Measurements from ENCODE around the gene NDUFB1.

Gene NDUFB1

GRCh38 chr14:92121670-92122350 is at the start of gene NDUFB1, which contains the start of gene CPSF2:
Gene NDUFB1 (minus strand): TSS chr14:92121706. CDS start chr14:92117637, 4,069 bp downstream.
Gene CPSF2 (plus strand): TSS chr14:92121969. CDS start chr14:92130985, 9,016 bp downstream.
- FAIRE-seq (no peak), DNase-seq (ENCODE audit: low spot score) (peak; percentile 85)

GRCh38 chr14:92164958-92165357 is 43.5 kb upstream of the NDUFB1 start:
- DNase-seq (ENCODE audit: low spot score), result no peak
- no peak for FAIRE-seq

- FAIRE-seq (no peak), DNase-seq (ENCODE audit: low spot score) (no peak)
These were observed 40.0 kb upstream of the NDUFB1 start for GRCh38 chr14:92161521-92161920.

- DNase-seq (ENCODE audit: low spot score), result no peak
- FAIRE-seq, result no peak
These were observed 39.1 kb upstream of the NDUFB1 start for GRCh38 chr14:92160619-92161018.

- no peak for FAIRE-seq
These were observed 32.9 kb upstream of the NDUFB1 start for GRCh38 chr14:92154283-92154942.

GRCh38 chr14:92153581-92153980 is 32.1 kb upstream of the NDUFB1 start:
- DNase-seq (ENCODE audit: low spot score) (no peak), FAIRE-seq (no peak)

More at GRCh38 chr14:92154283-92154942, 32.9 kb upstream of the NDUFB1 start:
- no peak for DNase-seq (ENCODE audit: low spot score)

- FAIRE-seq (no peak), DNase-seq (ENCODE audit: low spot score) (no peak)
These were observed 23.2 kb upstream of the NDUFB1 start for GRCh38 chr14:92144708-92145107.

- DNase-seq (ENCODE audit: low spot score) (no peak), FAIRE-seq (no peak)
These were observed 22.5 kb upstream of the NDUFB1 start for GRCh38 chr14:92143962-92144361.

GRCh38 chr14:92143309-92143708 is 21.8 kb upstream of the NDUFB1 start:
- no peak for DNase-seq (ENCODE audit: low spot score)
- FAIRE-seq, result no peak

- DNase-seq (ENCODE audit: low spot score) (no peak), FAIRE-seq (no peak)
These were observed 13.8 kb upstream of the NDUFB1 start for GRCh38 chr14:92135269-92135668.

GRCh38 chr14:92134456-92134855 is 12.9 kb upstream of the NDUFB1 start:
- DNase-seq (ENCODE audit: low spot score) (no peak), FAIRE-seq (no peak)

- DNase-seq (ENCODE audit: low spot score), result no peak
These were observed 1.3 kb upstream of the NDUFB1 start for GRCh38 chr14:92122761-92123160.

GRCh38 chr14:92122351-92122677 is 808 bp upstream of the NDUFB1 start:
- no peak for DNase-seq (ENCODE audit: low spot score)

More at GRCh38 chr14:92122761-92123160, 1.3 kb upstream of the NDUFB1 start:
- FAIRE-seq, result no peak

GRCh38 chr14:92121207-92121669 is 268 bp downstream of the NDUFB1 start:
- FAIRE-seq (no peak), DNase-seq (ENCODE audit: low spot score) (no peak)

More at GRCh38 chr14:92122351-92122677, 808 bp upstream of the NDUFB1 start:
- FAIRE-seq, result no peak

GRCh38 chr14:92109490-92109889 is 12.0 kb downstream of the NDUFB1 start:
- DNase-seq (ENCODE audit: low spot score) (no peak), FAIRE-seq (no peak)

- FAIRE-seq, result no peak
These were observed 12.9 kb downstream of the NDUFB1 start for GRCh38 chr14:92108345-92109254.

GRCh38 chr14:92106143-92106926 is 15.2 kb downstream of the NDUFB1 start, which contains the start of gene ATXN3:
Gene ATXN3 (minus strand): TSS chr14:92106582. CDS start chr14:92106552, 30 bp downstream.
- DNase-seq (ENCODE audit: low spot score), result peak; percentile 96
- no peak for FAIRE-seq

More at GRCh38 chr14:92108345-92109254, 12.9 kb downstream of the NDUFB1 start:
- no peak for DNase-seq (ENCODE audit: low spot score)

- no peak for DNase-seq (ENCODE audit: low spot score)
- no peak for FAIRE-seq
These were observed 15.7 kb downstream of the NDUFB1 start for GRCh38 chr14:92105893-92106142.

- FAIRE-seq, result no peak
- DNase-seq (ENCODE audit: low spot score), result peak; percentile 4
These were observed 16.2 kb downstream of the NDUFB1 start for GRCh38 chr14:92105073-92105892.

GRCh38 chr14:92103363-92103989 is 18.0 kb downstream of the NDUFB1 start:
- FAIRE-seq, result no peak
- no peak for DNase-seq (ENCODE audit: low spot score)

Measured in urothelium cell line (cell line).